Epidermal melanocyte (primary cell): ENCODE results near the gene BCKDHA.
"Not testable (repeated sequence)": the region's sequence is repeated elsewhere in the genome, so short reads cannot be mapped to it uniquely, and the experiment has no call there.

Source experiments
- DNase-seq: peaks from one replicate; pipeline ENCODE4 v3.0.0; 2011; ENCODE audit warnings: low spot score; ENCODE audit not compliant: insufficient read length

The BCKDHA gene

DNA sequence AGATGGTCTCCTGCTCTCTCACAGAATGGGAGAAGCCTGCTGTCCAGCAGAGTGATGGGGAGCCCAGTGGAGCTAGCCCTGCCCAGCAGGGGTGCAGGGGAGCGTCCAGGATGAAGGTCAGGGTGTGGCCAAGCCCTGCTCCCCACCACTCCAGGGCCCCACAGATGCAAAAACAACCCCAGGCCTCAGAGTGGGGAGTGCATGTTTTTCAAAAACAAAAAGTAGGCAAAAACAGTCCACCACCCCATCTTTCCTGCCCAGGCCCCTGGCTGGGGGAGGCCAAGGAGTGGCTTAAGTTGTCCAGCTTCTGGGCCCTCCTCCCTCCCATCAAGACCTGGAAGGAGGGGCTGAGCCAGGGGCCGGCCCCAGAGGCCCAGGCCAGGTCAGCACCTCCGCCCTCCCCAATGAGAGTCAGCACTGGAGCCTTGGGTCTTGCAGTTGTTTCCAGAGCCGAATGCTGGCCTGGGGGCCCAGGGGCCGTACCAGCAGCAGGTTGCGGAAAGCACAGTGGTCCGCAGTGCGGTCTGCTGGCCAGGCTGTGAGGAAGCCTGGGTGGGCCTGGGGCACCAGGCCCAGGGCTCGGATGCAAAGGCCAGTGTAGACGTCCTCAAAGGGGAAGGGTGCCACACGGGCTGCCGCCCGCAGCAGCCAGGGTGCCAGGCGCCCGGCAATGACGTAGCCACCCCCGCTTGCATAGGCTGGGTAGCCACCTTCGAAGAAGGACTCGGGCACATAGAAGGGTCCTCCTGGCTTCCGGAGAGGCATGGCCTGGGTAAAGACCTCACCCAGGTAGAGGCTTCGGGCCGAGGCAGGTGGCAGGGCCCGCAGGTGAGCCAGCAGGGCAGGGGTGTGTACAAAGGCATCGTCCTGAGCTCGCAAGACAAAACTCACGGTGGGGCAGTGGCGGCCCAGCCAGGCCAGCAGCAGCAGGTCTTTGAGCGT lies 27.8 kb downstream of the BCKDHA start:
- DNase-seq: no peak

DNA sequence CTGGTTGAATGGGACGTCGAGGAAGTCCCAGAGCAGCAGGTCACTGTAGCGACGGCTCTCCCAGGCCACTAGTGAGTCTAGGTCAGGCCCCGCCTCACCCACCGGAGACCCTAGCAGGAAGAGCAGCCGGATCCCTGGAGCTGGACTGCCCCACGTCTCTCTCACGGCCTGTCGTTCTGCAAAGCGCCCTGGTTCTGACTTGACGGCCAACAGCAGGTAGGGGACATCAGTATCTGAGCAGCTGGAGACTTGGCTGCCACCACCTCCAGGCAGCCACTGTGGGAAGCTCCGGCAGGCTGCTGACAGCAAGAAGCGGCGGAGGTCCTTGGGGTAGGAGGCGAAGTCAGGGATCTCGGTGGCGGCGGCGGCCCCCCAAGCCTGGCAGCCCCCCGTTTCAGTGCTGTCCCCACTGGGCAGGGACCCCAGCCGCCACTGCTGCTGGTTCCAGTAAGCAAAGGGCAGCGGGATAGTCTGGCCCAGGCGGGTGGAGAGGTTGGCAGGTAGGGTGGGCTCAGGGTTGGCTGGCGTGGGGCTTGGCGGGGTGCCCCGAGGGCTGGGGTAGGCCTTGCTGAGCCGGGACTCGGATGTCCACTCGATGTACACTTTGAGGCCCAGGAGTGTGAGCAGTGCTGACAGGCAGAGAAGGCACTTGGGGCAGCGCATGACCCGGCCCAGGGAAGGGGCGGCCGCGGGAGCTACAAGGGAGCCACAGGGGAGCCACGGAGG lies 28.7 kb downstream of the BCKDHA start:
- DNase-seq: no peak

DNA sequence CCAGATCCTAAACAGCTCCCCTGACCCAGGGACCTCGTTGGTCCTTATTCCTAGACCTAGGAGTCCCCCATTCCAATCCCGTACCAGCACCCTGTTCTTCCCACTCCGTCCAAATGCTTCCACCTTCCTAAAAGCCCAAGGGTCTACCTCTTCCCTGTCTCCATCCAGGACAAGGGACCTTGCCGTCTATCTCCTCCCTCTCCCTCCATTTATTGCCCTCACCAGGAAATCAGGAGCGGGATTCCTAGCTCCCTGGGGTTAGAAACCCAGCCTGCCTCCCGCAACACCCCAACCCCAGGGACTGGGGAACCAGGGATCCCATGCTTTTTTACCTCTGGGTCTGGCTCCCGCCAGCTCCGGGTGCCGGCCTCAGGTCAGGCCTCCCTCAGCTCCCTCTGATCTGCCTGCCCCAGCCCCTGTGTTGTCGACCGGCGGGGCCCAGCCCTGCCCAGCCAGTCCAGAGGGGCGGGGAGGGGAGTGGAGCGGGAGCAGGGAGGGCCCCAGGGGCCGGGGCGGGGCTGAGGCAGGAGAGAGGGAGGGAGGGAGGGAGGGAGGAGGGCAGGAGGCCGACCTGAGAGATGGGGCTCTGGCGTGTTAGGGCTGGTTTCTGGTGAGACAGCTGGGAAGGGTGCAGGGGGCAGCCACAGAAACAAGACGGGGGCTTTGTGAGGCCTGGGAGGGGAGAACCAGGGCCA lies 29.5 kb downstream of the BCKDHA start, which contains the start of gene B3GNT8:
Gene B3GNT8, minus strand, starts transcription at position 423 of the 695 bp plus-strand sequence. CDS start 596 bp downstream, outside the sequence.
- DNase-seq: peak; percentile 77

DNA sequence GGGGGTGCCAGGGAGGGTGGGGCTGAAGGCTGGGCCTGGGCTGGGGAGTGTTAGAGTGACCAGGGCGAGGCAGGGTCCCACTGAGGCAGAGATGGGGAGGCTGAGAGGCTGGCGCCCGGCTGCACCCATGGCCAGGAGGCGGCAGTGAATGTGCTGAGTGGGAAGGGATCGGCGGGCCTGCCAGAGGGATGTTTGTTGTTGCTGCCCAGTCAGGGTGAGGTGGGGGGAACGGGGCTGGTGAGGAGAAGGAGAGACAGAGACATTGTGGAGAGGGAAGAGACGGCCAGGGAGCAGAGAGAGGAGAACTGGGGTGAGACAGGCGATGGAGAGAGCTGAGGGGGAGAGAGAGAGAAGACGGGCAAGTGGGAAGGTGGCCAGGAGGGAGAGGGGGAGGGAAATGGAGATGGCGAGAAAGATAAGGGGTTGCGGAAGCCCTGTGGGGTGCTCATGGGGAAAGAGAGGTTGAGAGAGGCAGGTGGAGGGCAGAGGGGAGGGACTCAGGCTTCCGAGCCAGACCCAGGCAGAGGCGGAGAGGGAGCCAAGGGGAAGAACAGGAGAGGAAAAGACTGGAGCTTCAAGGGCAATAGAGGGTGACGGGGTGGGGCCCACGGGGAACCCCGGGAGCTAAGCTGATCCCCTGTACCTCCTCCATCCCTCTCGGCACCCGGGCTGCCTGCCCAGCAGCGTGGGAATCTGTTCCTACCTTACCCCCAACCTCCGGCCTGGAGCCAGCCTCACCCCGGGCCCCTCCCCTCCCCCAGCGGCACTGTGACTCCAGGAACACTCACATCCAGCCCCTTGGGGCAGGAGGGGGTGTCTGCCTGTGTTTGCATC lies 30.2 kb downstream of the BCKDHA start:
- no peak for DNase-seq

DNA sequence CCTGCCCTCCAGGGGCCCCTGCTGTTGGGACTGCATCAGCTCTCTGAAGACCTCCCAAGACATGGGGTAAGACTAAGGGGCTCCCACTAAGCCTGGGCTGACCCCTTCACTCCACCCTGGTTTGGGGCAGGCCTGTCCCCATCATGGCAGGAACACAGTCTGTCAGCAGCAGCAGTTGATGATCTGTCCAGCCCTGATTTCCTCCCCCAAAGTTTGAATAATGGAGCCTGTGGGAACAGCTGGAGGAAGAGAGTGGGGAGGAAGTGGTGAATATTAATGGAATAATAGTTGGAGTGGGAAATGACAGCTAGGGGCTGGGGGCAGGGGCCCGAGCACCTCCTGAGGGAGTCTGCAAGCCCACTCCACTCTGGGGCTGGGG lies 30.9 kb downstream of the BCKDHA start:
- no peak for DNase-seq

DNA sequence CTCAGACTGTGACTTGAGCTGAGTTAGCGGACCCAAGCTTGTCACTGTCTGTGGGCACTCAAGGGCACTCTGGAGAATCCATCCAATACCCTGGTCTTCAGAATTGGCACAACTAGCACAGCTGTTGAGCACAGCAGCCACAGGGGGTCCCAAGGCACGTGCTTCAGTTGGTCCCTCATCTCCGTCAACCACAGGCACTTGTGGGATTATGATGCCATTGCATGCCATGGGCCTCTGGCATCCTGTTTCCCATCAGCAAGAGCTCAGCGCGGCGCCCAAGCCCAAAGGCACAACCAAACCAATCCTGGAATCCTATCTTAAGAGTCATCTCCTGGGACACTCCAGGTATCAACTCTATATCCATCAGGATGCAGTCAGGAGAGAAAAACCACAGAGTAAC lies 33.3 kb downstream of the BCKDHA start:
- no peak for DNase-seq

DNA sequence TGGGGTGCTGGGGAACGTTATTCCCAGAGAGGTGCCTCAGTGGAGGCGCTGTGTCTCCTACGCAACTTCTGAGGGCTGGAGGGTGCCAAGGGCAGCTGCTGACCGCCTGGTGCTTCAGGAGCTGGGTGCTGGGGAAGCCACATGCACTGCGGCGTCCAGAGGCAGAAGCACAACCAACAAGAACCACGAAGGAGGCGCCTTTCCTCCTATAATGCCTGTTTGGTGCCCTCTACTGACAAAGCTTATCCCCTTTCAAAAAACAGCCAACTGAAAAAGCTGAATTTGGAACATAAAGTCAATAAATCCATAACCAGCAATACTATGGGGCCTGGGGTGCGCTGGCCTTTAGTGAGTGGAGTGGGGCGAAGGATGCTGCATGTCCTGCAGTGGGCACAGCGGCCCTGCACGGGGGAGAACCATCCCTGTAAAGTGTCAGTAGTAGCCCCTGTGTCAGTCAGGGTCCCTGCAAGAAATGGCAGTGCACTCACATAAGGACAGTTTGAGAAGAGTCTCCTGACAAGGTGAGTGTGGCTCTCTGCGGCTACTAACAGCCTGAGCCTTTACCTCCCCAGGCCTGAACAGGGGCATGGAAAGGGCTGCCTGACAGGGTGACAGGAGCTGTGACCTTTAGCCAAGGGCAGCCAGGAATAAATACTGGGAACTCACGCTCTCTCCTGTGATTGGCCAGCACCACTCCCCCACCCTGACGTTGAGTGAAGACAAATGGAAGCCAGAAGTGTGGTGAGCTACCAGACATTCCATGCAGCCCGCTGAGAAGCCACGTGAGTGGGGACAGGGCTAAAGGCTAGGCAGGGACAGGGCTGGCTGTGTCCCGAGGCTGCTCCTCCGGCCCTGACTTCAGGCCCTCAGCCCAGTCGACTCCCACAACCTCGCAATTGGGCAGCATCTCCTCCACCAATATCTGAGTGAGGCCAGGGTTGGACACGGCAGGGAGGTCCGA lies 34.1 kb downstream of the BCKDHA start:
- no peak for DNase-seq

DNA sequence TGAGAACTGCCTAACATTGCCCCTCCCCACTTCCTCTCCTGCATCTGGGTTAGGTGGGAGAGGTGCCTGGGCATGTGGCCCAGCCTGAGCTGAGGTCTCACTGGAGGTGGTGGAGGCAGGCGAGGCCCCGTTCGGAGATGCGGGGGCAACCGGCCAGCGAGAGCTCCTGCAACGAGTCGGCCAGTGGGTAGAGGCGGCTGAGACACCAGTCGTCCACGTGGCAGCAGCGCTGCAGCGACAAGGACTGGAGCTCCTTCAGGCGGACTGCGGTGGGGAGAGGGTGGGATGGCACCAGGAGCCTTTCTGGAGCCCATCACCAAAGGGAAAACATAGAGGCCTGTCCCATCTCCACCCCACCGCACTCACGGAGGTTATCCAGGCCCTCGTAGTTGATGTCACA lies 35.6 kb downstream of the BCKDHA start:
- DNase-seq: no peak

DNA sequence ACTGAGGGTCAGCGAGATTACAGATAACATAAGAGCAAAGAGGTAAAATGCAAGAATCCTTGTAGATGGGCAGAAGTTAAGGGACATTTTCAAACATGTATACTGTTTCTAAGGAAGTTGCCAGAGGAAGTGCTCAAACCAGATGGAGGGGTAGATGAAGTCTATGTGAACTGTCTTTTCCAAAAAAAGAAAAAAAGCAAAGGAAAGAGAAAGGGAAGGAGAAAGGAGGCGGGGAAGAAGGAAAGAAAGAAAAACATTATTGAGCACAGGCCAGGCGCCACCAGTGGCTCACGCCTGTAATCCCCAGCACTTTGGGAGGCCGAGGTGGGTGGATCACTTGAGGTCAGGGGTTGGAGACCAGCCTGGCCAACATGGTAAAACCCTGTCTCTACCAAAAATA lies 36.8 kb downstream of the BCKDHA start:
- DNase-seq: no peak

DNA sequence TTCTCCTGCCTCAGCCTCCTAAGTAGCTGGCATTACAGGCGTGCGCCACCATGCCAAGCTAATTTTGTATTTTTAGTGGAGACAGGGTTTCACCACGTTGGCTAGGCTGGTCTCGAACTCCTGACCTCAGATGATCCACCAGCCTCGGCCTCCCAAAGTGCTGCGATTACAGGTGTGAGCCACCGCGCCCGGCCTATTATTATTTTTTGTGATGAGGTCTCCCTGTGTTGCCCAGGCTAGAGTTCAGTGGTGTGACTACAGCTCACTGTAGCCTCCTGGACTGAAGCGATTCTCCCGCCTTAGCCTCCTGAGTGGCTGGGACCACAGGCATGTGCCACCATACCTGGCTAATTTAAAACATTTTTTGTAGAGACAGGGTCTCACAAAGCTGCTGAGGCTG lies 37.8 kb downstream of the BCKDHA start:
- not testable (repeated sequence) for DNase-seq

DNA sequence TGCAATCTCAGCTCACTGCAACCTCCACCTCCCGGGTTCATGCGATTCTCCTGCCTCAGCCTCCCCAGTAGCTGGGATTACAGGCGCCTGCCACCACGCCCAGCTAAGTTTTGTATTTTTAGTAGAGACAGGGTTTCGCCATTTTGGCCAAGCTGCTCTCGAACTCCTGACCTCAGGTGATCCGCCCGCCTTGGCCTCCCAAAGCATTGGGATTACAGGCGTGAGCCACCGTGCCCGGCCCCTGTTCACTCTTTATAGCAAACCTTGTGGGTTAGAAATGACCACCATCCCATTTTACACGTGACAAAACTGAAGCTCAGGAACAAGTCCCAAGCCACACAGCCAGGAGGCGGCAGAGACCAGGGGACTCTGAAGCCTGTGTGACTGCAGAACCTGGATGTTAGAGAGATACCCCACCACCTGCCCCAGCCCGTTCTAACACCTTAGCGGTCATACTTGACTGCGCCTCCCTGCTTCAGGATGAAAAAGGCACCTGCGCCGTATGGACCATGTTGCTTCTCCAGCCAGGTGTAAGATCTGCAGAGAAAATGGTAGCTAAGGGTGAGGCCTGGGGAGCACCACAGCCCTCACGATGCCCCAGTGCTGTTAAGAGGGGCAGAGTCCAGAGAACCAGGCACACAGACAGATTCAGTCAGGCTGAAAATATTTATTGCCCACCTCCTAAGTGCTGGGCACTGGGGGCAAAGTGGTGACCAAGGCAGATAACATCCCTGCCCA lies 38.5 kb downstream of the BCKDHA start:
- DNase-seq: no peak

DNA sequence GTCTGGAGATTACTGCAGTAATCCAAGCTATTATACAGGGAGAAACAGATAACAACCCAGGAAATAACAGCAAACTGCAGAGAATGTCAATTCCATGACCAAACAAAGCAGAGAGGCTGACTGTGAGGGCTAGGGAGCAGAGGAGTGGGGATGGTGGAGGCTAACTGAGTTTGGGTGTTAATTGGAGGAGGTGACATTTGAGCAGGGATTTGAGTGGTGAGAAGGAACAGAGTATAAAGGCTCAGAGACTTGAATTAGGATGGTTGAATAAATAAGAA lies 39.0 kb downstream of the BCKDHA start:
- no peak for DNase-seq

DNA sequence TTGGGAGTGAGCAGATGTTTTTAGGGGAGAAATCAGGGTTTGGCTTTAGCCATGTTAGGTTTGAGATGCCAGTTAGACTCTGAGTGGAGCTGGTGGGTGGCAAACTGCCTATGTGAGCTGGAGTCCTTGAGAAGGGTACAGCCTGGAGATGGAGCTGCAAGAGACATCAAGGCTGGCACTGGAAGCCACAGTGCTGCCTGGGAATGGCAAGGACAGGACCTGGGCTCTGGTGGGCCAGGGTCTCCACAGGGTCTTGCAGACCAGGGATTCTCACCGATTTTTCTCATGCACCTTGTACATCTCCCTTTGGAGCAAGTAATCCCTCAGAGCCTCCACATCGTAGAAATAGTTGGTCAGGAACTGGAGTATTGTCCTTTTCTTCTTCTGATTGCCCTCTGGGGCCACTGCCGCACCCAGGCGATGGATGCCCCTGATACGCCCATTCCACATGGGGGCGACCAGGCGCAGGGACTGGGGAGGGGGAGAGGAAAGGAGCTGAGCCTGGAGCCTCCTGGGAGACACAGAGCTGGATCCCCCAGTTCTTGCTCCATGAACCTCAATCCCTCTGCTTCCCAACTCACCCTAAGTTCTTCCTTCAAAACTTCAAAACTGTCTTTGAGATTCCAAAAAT lies 40.4 kb downstream of the BCKDHA start:
- no peak for DNase-seq

DNA sequence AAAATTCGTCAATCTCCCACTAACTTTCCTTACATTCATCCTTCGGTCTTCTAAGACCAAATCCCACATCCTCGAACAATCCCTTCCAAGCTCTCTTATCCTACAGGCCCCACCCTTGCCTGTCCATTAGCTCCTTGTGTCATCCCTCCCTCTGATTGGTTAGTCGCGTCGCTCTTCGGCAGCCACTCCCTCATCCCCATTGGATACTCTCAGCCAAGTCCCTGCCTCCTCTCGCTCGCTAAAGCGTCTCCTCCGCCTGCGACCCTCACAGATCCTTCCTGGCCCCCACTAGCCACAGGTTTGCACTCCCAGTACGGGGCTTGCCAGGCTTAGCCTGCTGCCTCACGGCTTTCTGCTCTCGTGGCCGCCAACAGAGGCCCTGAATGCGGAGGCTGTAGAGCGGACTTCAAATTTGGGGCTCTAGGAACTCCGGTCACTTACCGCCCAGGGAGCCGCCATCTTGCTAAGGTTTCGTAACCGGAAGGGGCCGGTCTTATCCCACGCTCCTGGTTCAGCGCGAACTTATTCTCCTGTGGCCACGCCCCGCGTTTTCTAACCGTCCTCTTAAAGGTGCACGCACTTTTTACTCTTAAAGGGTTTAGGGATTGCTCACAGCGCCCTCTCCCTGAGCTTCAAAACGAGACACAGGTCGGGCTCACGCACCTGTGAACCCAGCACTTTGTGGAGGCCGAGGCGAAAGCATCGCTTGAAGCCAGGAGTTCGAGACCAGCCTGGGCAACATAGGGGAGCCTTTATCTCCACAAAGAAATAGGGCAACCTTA lies 42.0 kb downstream of the BCKDHA start, which contains the start of gene DMAC2:
Gene DMAC2, minus strand, starts transcription at position 472 of the 782 bp plus-strand sequence. Its CDS starts 13 bp downstream, at position 459.
- DNase-seq: peak; percentile 99

DNA sequence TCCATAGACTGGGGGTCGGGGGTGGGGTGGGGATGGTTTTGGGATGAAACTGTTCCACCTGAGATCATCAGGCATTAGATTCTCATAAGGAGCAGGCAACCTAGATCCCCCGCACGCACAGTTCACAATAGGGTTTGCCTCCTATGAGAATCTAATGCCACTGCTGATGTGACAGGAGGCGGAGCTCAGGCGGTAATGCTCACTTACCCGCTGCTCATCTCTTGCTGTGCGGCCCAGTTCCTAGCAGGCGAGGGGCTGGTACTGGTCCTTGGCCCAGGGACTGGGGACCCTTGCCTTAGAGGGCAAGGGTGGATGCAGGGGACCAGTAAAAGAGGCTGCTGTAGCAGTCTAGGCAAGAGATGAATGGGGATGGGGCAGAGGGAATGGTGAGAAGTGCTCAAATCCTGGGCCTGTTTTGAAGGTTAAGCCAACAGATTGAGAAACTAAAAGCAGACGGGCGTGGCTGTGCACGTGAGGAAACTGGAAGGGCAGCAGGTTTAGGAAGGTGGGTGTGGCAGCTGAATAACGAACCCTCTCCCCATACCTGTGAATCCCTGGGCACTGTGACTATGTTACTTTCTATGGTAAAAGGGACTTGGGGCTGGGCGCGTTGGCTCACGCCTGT lies 43.8 kb downstream of the BCKDHA start:
- no peak for DNase-seq

DNA sequence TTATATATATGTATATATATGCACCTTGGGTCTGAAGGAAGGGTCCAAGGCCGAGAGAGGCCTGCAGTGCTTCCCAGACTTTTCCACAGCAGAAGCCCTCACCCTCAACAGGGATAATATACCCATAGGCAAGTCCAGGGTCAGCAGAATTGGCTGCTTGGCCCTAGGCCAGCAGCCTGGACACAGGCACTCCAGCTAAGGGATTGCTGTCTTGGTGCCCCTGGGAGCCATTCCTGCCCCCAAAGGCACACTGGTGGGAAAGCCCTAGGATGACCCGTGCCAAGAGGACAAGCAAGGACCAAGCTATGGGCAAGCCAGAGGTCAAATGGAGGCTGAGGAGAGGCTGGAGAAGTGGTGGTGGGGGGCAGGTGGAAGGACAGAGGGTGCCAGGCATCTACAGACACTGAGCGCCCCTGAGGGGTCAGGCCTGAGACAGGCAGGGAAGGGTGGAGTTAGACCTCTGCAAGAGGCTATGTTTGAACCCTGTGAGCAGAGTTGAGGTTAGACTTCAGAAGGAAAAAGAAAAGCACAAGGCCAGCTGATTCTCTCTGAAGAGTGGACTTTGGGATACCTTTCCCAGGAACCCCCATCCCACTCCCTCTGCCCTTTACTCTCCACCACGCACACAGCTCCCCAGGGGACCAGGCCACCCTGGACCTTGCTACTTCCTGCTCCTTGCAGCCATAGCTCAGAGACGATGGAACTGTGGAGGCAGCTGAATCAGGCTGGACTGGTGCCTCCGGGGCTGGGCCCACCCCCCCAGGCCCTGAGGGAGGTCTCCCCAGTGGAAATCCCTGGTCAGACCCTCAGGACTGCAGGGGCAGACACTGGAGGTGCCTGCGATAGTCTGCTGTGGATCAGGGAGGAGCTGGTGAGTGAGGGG lies 45.1 kb downstream of the BCKDHA start, which contains the start of gene ERICH4:
Gene ERICH4, plus strand, starts transcription at position 684 of the 883 bp plus-strand sequence. Its CDS starts 14 bp downstream, at position 698.
- no peak for DNase-seq
